NCI-H2029 (cell line): ENCODE measurements around the gene TMEM119.
"Not testable (repeated sequence)": the region's sequence is repeated elsewhere in the genome, so short reads cannot be mapped to it uniquely, and the experiment has no call there.

ENCODE experiments used
- DNase-seq: peaks from one replicate; lab custom pipeline; 2025; lab: John Stamatoyannopoulos, UW

Gene TMEM119

GRCh38 chr12:108582978-108583770, 14.7 kb downstream of the TMEM119 start:
- no peak for DNase-seq

GRCh38 chr12:108582509-108582908, 15.4 kb downstream of the TMEM119 start:
- DNase-seq = no peak

- DNase-seq = no peak
These were observed 16.3 kb downstream of the TMEM119 start for GRCh38 chr12:108581311-108582227.

- no peak for DNase-seq
These were observed 17.4 kb downstream of the TMEM119 start for GRCh38 chr12:108580531-108580930.

- no peak for DNase-seq
These were observed 19.1 kb downstream of the TMEM119 start for GRCh38 chr12:108578813-108579212.

- no peak for DNase-seq
These were observed 19.6 kb downstream of the TMEM119 start for GRCh38 chr12:108578264-108578663.

- no peak for DNase-seq
These were observed 20.4 kb downstream of the TMEM119 start for GRCh38 chr12:108577458-108577857.

GRCh38 chr12:108576660-108577234, 21.1 kb downstream of the TMEM119 start:
- no peak for DNase-seq

GRCh38 chr12:108575199-108575912, 22.5 kb downstream of the TMEM119 start:
- DNase-seq = no peak

- DNase-seq = not testable (repeated sequence)
These were observed 23.6 kb downstream of the TMEM119 start for GRCh38 chr12:108574276-108574675.

- no peak for DNase-seq
These were observed 24.6 kb downstream of the TMEM119 start for GRCh38 chr12:108573317-108573716.

- DNase-seq = no peak
These were observed 25.6 kb downstream of the TMEM119 start for GRCh38 chr12:108572166-108572790.

GRCh38 chr12:108571609-108572165, 26.2 kb downstream of the TMEM119 start:
- no peak for DNase-seq

GRCh38 chr12:108570743-108571608, 26.9 kb downstream of the TMEM119 start:
- DNase-seq = no peak

GRCh38 chr12:108568338-108569154, 29.3 kb downstream of the TMEM119 start:
- no peak for DNase-seq

- DNase-seq = no peak
These were observed 30.2 kb downstream of the TMEM119 start for GRCh38 chr12:108567406-108568337.

- DNase-seq = no peak
These were observed 31.4 kb downstream of the TMEM119 start for GRCh38 chr12:108566452-108566851.

- DNase-seq = peak; percentile 90
These were observed 31.9 kb downstream of the TMEM119 start for GRCh38 chr12:108565976-108566375.
